WERI-Rb-1 (cell line): Measurements from ENCODE around the gene WDR5.

Experiments used
- DNase-seq: peaks from one replicate; pipeline ENCODE4 v3.0.0-alpha.2; 2020
- H3K27ac ChIP-seq: fragments of 250-450 bp; sonication (Bioruptor Pico); 2 replicates; pipeline ENCODE4 v1.5.1; 2020; ENCODE audit warnings: mild to moderate bottlenecking, moderate library complexity
- H3K27me3 ChIP-seq: fragments of 250-450 bp; sonication (Bioruptor Pico); 2 replicates; pipeline ENCODE4 v1.5.1; 2021; ENCODE audit warnings: mild to moderate bottlenecking, low read depth, moderate library complexity; ENCODE audit not compliant: insufficient read depth, severe bottlenecking
- H3K36me3 ChIP-seq: fragments of 250-450 bp; sonication (Bioruptor Pico); 2 replicates; pipeline ENCODE4 v1.5.1; 2020; ENCODE audit warnings: mild to moderate bottlenecking, moderate library complexity
- H3K4me3 ChIP-seq: 2 replicates; pipeline ENCODE4 v1.5.1; 2011; ENCODE audit warnings: low read depth, mild to moderate bottlenecking, control low read depth, low read length
- H3K9me3 ChIP-seq: fragments of 250-450 bp; sonication (Bioruptor Pico); 2 replicates; pipeline ENCODE4 v1.5.1; 2021; ENCODE audit warnings: mild to moderate bottlenecking, moderate library complexity; ENCODE audit not compliant: severe bottlenecking
- TF ChIP-seq, protein P1 (sequence below): IDR thresholded peaks from 2 replicates; pipeline ENCODE4 v1.5.1; 2011; ENCODE audit warnings: low read depth, mild to moderate bottlenecking, control low read depth, inconsistent platforms, low read length

Gene WDR5

DNA sequence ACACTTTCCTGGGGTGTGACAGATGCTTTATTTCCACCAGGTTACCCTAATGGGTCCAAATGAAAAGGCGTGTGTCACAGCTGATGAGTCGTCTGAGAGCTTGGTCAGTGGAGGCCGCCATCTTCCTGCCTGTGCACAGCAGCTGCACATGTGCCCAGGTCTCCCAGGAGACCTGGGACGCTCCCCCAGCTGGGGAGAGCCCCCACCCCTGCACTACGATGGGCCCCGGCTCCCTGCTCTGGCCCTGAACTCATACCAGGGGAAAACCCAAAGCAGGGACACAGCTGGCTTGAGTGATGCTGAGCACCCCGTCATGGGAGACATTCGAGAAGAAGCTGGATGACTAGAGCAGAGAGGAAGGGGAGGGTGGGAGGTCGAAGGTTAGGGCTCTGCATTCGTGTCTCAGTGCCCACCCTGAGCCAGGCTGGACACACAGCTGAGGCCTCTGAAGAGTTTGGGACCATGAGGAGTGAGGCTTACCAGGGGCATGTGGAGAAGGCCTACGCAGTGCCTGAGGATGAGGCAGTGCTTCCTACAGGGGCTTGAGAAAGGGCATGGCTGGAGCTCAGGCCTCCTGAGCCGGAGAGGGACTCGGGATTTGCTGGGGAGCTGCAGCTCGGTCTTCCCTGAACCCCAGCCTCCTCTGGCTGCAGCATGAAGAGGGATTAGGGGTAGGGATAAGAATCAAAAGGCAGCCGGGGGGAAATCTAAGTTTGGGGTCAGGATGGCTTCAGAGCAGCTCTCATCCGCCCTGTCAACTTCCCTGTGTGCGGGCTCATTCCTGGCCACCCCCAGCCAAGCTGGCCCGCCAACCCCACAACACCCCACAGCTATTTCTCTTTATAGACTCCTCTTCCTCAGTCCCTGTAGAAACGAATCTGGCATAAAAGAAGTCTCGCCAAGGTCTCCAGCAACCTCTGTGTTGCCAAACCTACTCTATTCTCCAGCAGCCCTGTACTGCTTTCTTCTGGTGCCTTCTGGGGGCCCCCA lies 70.7 kb downstream of the WDR5 start:
- Histone ChIP-seq H3K27ac (no peak overlapping the region), H3K9me3 (no peaks in the 10 kb centered on the region), H3K36me3 (no peaks in the 10 kb centered on the region), H3K27me3 (no peaks in the 10 kb centered on the region), H3K4me3 (no peak overlapping the region)
- TF ChIP-seq, protein P1, sequence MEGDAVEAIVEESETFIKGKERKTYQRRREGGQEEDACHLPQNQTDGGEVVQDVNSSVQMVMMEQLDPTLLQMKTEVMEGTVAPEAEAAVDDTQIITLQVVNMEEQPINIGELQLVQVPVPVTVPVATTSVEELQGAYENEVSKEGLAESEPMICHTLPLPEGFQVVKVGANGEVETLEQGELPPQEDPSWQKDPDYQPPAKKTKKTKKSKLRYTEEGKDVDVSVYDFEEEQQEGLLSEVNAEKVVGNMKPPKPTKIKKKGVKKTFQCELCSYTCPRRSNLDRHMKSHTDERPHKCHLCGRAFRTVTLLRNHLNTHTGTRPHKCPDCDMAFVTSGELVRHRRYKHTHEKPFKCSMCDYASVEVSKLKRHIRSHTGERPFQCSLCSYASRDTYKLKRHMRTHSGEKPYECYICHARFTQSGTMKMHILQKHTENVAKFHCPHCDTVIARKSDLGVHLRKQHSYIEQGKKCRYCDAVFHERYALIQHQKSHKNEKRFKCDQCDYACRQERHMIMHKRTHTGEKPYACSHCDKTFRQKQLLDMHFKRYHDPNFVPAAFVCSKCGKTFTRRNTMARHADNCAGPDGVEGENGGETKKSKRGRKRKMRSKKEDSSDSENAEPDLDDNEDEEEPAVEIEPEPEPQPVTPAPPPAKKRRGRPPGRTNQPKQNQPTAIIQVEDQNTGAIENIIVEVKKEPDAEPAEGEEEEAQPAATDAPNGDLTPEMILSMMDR, result no peak
- no peak for DNase-seq

DNA sequence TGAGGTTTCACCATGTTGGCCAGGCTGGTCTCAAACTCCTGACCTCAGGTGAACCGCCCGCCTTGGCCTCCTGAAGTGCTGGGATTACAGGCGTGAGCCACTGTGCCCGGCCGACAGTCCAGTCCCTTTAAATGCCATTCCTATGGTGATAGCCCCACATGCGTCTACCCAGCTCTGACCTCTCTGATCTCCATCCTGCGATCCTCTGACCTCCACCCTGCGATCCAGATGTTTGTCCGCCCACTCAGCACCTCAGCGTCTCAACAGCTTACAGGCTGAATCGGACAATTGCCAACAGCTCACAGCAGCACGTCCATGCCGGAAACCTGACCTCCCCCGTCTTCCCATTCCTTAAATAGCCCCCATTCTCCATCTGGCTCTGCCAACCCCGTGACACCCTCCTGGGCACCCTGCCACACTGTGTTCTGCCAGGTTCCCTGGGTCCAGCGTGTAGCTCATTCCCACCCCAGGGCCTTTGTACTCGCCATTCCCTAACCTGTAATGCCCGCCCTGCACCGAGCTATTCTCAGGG lies 72.5 kb downstream of the WDR5 start:
- no peak overlapping the region for H3K4me3 ChIP-seq
- no peak overlapping the region for H3K27ac ChIP-seq
- H3K36me3 ChIP-seq, result no peaks in the 10 kb centered on the region
- H3K9me3 ChIP-seq, result peaks cover 6% of the 10 kb centered on the region
- TF ChIP-seq, protein P1, result no peak
- no peaks in the 10 kb centered on the region for H3K27me3 ChIP-seq
- no peak for DNase-seq

DNA sequence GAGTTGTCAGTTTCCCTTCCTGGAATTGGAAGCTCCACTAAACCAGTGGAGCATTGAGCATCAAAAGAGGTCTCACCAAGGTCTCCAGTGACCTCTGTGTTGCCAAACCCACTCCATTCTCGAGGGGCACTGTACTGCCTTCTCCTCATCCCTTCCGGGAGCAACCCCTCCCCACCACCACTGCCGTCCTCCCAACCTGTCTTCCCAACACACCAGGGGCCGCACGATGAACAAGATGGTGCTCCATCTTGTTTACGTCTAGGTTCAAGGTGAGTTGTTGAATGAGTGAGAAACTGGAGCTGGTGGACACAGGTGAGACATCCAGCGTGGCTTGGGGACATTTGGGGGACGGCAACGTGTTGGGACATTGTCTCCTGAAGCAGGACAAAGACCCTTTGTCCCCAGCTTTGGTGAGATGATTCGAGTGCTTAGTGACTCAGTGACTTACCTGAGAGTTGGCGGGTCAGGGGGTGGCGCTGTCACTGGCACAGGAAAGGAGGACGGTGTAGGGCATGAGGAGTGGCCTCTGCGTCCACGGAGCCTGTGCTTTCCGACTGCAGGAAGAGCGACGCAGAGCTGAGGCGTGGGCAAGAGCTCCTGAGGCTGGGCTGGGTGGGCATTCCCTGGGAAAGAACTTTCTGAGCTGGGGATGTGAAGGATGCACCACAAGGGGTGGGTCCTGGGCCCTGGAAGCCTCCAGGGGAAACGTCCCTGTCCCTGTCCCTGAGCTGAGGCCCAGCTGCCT lies 73.3 kb downstream of the WDR5 start:
- H3K27me3 ChIP-seq, result no peaks in the 10 kb centered on the region
- peaks cover 6% of the 10 kb centered on the region for H3K9me3 ChIP-seq
- TF ChIP-seq, protein P1, result no peak
- H3K4me3 ChIP-seq, result no peak overlapping the region
- H3K27ac ChIP-seq, result no peak overlapping the region
- DNase-seq, result no peak
- H3K36me3 ChIP-seq, result no peaks in the 10 kb centered on the region
